Activated gamma-delta T cell treated with Interleukin-2 at 50 U/mL for 16 hours (primary cell): ENCODE measurements around the gene TTN.

Experiments used
- DNase-seq: peaks from one replicate; pipeline ENCODE4 v3.0.0-alpha.2; 2020

Gene TTN

GRCh38 chr2:178807227-178808008, at the start of gene TTN:
Gene TTN, minus strand, starts transcription at chr2:178807423. Its CDS starts 2,781 bp downstream, at chr2:178804642.
- no peak for DNase-seq

DNA sequence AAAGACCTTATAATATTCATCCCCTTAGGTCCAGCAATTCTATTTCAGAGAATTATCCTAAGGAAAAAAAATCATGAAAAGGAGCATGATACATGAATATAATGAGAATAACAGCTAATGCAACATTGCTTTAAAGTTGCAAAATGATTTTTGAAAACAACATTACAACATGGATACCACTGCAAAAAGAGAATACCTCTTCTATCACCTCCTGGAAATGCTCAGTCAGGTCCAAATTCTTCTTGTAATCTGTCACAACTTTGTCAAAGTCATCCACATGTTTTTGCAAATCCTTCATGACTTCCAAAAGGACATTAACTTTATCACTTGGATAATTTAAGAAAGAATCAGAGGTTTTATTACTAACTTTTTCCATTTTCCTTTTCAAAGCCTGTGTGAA, 47.9 kb upstream of the TTN start:
- no peak for DNase-seq

DNA sequence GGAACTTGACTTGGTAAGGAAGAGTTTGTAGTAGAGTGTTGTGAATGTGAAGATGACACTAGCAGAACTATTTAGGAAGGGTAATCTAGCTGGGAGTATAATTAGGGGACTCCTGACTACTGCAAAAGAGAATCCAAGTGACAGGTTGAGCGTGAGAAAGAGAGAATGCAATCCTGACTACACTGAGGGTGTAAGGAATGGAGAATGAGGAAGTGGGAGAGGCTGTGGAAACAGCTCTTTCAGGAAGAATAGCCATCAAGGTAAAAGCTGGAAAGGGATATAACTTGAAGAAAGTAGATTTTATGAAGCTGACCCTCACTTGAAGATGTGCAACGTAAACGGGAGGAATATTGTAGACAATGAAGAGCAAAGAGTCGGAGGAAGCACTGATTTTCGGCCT, 41.1 kb upstream of the TTN start:
- no peak for DNase-seq

DNA sequence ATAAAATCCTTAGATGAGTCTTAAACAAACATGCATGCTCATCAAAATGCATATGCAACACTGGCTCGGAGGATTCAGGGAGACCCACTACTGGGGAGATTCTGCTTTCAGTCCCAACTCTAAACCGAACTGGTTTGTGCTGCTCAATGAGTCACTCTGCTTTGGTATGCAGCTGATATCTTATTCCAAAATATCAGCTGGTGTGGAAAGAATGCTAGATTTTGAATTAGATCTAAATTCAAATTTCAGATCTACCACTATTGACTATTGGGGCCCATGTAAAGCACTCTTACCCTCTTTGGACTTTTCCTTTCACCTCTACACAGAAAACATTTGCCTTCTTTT, 39.2 kb upstream of the TTN start:
- no peak for DNase-seq

DNA sequence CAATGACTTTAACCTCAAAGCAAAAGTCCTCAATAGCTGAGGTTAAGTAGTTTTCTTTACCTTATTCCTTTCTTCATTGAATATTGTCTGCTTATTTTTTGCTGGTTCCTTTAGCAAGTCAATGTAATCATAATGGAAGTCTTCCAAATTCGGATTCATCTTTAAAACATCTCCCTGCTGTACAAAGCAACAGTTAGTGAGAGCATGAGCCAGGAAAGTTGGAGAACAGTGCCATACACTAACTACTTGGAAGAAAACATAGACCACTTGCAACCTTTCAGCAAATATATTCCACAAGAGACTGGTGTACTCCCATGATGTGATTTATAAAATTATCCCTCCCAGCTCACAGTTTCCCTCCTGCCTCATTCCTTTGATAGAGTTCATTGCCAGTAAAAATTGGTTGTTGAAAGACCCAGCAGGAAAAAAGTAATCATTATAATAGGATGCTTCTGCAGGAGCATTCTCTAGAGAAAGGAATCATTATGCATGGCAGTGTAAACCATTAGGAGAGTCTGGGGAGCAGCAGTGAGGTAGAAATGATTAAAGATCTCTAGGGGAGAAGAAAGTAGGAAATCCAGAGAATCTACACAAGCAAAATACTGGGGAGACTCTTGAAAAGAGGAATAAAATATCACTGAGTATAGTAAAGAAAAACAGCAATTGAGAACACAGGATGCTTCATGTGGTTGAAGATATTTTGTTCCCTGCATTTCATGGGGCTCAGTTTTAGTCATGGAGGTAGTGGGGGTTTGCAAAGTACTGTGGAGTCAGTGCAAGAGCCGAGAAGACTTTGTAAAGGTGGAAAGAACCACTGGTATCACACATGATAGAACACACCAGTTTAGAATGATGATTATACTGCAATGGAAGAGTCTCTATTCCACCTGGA, 38.6 kb upstream of the TTN start:
- DNase-seq: no peak

DNA sequence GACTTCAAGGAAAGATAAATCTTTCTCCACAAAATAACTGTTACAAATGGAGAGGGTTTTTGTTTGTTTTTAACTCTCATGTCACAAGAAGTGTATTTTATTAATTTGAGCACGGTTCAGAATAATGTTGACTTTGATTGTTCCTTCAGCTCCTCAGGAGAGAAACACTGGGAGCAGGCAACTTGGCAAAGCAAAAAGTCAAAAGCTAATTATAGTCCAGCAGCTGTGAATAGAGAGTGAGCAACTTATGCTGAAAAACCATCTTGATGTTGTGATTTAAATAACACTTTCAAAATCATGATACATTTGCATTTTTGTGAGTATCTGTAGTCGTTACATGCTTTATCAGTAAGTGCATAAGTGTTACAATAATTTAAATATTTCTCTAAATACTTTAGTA, 37.5 kb upstream of the TTN start:
- no peak for DNase-seq

- DNase-seq: no peak
Observed at GRCh38 chr2:178844269-178844668, 37.0 kb upstream of the TTN start.

DNA sequence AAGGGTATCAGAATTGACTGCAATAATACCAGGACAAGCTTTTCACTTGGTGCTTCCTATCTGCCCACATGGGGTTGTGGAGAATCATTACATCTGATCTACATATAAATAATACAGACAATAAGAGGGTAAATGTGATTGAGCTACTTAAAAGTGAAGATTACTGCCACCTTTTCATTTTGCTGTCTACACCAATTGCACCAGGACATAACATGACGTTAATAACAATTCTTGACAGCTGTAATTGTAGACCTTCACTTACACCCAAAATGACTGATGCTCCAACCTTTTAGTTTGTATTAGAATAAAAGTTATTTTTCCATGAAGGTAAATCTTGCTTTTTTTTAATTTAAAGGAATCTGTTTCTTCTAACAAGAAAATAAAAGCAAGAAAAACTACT, 36.5 kb upstream of the TTN start:
- no peak for DNase-seq

- no peak for DNase-seq
Observed at GRCh38 chr2:178836807-178837206, 29.6 kb upstream of the TTN start.

GRCh38 chr2:178834086-178834485, 26.9 kb upstream of the TTN start:
- DNase-seq: no peak

GRCh38 chr2:178833382-178833781, 26.2 kb upstream of the TTN start:
- no peak for DNase-seq

DNA sequence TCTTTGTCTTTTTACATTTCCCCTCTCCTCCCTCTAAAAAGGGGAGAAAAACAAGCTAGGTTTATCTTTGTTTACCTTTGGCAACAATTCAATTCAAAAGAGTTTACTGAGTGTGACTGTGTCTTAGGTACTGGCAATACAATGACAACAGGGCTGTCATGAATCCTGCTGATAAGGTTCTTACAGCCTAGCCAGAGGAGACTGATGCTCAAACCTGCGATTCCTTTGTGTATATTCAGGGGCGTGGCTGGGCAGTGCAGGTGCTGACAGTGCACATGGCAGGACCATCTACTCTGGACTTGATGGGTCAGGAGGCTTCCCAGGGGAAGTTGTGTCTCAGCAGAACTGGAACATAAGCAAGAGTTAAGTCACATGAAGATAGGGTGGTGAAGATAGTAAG, 23.2 kb upstream of the TTN start:
- no peak for DNase-seq

GRCh38 chr2:178829981-178830380, 22.8 kb upstream of the TTN start:
- no peak for DNase-seq

DNA sequence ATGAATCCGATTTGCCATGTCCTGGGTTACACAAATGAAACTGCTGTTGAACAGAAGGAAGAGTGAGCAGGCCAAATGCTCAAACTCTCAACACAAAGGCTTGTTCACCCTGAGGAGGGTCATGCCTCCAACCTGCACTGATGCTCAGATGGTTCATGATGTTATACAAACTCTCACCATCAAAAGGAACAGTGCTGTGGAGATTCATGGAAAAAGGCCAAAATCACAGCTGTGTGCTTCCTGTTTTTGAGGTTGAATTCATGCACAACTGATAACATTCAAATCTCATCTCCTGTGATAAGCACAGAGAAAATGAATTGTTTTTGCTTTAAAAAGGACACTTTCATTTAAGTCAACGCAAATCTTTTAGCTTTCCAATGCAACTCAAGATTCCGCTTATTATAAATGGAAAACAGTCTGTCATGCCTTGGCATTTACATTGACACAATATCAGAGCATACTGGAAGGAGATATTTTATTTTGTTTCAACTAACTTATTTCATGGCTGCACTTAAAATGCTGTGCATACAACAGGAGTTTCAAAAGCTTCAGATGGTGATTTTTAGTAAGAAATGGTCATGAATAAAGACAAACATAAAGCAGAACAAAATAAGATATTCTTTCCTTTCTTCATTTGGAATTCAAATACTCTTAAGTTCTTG, 22.2 kb upstream of the TTN start:
- DNase-seq: no peak

GRCh38 chr2:178828486-178828881, 21.3 kb upstream of the TTN start:
- DNase-seq: no peak

DNA sequence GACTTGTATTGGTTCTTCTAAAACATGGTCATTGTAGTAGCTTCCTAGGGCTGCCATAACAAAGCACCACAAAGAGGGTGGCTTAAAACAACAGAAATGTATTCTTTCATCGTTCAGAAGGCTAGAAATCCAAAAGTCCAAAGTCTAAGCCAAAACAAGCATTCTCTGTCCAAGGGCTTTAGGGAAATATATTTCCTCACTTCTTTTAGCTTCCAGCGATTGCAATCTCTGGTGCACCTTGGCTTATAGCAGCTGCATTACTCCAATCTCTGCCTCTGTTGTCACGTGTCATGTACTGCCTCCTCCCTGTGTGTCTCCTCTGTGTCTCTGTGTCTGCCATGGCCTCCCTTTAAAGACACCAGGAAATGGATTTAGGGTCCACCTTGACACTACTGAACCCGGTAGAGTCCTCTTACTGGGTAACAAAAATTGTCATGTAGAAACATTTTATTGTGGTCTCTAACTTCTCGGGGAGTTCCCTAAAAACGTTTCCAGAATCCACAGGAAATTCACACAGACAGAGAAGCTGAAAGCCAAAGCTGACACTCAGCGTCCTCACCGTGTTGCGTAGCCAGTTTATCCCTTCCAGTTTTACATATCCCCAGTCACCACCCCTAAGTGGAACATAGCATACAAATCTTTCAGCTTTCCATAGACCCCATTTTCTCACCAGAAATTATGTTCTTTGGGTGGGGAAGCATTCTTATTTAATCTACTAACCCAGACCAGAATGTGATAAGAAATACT, 20.7 kb upstream of the TTN start:
- DNase-seq: no peak

GRCh38 chr2:178827111-178827510, 19.9 kb upstream of the TTN start:
- DNase-seq: no peak

- no peak for DNase-seq
Observed at GRCh38 chr2:178825183-178825582, 18.0 kb upstream of the TTN start.

- no peak for DNase-seq
Observed at GRCh38 chr2:178824181-178824580, 17.0 kb upstream of the TTN start.

- DNase-seq: no peak
Observed at GRCh38 chr2:178819992-178820391, 12.8 kb upstream of the TTN start.

- DNase-seq: no peak
Observed at GRCh38 chr2:178819147-178819875, 12.1 kb upstream of the TTN start.

DNA sequence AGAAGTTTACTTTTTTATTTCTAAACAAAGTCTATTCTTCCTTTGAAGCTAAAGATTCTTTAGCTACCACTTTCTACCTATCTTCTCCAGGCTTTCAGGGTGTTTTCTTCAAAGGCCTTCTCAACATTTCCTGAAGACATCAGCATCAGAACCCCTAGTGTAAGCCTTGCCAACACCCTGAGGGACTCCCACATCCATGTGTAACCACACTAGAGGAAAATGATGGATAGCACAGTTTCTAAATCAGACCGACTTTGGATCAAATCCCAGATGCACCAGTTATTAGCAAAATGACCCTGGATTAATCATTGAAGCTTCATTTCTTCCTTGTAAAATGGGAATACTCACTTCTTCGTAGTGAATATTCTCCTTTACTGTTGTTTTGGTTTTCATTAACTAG, 4.7 kb upstream of the TTN start:
- DNase-seq: no peak
